CD4-positive, alpha-beta T cell treated with Interleukin-15 for 1 hour (primary cell): ENCODE measurements around the gene USP14.

ENCODE experiments used
- DNase-seq: peaks from one replicate; pipeline ENCODE4 v3.0.0-alpha.2; 2020

Gene USP14

DNA sequence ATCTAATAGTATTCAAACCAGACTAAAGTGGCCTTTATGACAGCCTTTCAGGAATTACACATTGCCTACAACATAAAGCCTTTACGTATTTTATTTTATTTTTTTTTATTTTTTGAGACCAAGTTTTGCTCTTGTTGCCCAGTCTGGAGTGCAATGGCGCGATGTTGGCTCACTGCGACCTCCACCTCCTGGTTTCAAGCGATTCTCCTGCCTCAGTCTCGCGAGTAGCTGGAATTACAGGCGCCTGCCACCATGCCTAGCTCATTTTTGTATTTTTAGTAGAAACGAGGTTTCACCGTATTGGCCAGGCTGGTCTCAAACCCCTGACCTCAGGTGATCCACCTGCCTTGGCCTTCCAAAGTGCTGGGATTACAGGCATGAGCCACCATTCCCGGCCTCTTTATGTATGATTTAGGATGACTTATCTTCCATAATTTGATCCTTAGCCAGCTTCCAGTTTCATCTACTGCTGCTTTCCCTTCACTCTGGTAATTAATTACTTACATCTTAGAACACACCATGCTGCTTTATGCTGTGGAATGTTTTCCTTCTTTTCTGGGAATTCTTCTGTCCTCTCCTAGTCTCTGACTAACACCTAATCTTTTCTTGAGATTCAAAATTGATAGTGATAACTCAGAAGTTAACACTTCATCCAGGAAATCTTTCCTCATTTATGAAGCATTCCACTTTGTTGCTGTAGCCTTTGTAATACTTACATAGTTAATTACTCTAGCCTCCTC lies 2.6 kb downstream of the USP14 start:
- no peak for DNase-seq

DNA sequence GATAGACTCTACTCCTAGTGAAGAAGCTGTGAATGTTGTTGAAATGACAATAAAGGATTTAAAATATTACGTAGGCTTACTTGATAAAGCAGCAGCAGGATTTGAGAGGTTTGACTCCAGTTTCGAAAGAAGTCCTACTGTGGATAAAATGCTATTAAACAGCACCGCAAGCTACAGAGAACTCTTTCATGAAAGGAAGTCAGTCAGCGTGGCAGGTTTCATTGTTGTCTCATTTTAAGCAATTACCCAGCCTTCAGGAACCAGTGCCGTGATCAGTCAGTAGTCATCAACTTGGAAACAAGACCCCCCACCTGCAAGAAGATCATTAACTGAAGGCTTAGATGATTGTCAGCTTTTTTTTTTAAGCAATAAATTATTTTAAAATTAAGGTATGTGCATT lies 14.0 kb downstream of the USP14 start:
- no peak for DNase-seq

DNA sequence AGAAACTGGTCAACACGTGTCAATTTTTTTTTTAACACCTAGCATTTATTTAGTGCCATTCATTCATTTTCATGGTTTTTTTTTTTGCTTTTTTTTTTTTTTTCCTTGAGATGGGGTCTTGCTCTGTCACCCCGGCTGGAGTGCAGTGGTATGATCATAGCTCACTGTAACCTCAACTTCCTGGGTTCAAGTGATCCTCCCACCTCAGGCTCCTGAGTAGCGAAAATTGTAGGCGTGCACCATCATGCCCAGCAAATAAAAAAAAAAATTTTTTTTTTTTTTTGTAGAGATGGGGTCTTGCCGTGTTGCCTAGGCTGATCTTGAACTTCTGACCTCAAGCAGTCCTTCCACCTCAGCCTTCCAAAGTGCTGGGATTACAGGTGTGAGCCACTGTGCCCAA lies 21.1 kb downstream of the USP14 start:
- DNase-seq: no peak

DNA sequence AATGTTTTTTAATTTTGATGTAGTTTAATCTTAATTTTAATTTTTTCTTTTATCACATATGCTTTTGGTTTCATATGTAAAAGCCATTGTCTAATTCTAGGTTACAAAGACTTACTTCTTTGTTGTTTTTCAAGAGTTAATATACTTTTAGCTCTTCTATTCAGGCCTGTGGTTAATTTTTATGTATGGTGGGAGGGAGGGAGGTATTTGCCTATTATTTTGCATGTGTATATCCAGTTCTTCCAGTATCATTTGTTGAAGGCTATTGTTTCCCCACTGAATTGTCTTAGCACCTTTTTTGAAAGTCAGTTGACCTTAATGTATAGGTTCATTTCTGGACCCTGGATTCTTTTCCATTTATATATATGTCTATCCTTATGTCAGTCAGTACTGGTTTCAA lies 23.4 kb downstream of the USP14 start:
- no peak for DNase-seq

DNA sequence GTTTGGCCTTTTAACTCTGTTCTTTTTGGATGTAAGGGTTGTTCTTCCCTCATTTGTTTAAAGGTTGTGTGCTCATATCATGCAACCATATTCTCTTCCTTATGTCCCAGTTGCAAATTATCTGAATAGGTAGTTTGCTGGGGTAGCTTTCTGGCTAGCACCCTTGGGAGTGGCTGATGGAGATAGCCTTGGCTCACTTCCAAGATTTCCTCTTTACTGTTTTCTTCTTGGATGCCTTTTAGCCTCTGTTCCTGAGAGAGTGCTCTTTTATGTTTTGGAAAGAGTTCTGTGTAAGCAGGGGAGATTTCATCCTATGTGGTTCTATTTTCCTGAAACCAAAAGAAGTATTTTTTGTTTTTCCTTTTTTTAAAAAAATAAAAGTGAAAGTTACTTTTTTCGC lies 25.4 kb downstream of the USP14 start:
- DNase-seq: no peak

DNA sequence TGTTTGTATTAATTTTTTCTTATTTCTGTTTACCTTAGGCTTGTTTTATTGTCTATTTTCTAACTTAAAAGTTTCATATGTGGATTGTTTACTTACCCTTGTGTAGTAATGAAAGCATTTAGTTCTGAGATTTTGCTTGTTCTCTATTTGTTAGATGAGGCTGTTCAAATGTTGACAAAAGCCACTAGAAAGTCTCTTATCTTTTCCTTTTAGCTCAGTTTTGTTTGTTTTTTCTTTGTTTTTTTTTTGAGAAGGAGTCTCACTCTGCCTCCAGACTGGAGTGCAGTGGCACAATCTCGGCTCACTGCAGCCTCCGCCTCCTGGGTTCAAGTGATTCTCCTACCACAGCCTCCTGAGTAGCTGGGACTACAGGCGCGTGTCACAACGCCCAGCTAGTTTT lies 30.9 kb downstream of the USP14 start:
- no peak for DNase-seq

DNA sequence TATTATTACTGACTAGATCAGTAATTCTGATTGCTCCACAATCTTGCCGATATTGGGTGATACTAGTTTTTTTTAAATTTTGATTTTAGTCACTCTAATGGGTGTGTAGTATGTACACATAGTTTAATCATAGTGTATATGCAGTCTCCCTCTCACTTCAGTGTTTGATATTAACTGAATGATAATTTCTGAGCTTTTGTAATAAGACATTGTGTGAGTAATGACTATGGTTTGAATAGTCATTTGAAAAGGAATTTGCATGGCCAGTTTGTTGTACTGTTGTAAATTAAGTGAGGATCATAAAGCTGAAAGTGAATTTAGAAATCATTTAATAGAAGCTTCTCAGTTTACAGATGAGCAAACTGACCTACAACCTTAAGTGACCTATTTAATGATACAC lies 33.4 kb downstream of the USP14 start:
- no peak for DNase-seq

DNA sequence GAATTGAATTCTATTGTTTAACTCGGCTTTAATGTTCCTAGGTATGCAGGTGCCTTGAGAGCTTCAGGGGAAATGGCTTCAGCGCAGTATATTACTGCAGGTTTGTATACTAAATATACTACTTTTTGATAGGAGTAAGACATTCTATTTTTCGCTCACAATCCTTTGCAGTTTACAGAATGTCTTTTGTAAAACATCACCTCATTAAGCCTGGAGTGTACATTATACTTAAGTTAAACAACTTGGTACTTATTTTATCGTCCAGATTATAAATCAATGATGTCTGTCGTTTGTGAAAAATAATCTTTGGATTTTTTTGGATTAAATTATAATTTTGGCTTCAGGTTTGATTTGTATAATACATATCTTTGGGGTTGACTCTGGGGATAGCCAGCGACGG lies 34.4 kb downstream of the USP14 start:
- no peak for DNase-seq

DNA sequence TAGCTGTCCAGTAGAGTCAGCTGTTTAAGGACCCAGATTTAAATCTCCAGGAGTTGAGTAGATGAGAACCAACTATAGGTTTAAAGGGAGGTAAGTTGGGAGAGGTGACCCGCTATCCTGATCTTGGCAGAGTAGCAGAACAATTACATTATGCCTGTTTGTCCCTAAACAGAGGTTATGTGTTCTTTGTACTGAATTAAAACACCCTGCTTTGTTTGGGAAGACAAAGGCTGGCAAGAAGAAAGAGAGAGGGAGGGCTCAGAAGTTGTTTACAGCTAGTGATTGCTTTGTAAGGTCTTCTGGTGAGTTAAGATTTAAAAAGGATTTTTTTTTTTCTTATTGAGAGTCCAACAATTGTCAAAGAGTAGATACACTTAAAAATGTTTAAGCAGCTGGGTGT lies 37.3 kb downstream of the USP14 start:
- no peak for DNase-seq

DNA sequence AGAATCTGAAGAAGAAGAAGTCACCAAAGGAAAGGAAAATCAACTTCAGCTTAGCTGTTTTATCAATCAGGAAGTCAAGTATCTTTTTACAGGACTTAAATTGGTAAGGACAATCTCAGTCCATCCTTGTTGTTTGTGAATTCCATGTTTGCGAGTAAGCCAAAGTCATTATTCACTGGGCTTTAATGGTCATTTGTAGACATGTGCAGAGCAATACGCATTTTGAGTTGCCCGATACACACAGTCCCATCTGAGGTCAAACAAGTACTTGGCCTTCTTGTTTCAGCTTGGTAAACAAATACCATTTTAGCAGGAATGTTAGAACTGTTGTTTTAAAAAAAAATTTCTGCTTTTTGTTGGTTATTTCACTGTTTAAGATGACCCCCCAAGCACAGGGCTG lies 40.9 kb downstream of the USP14 start:
- no peak for DNase-seq

DNA sequence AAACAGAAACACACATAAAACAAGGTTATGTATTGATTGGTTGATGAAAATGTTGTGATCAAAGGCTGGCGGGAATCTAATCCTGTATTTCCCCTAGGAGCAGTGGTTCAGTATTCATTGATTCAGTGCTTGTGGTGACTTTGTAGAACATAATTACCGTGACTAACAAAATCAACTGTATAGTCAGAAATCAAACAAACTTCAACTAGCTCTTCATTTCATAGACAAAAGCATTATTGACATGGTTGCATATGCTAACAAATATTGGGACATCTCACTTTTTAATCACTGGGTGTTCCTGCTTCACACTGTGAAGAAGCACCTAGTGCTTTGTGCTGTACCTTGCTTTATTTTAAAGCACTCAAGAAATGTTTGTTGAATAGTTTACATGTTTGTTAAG lies 41.4 kb downstream of the USP14 start:
- no peak for DNase-seq

DNA sequence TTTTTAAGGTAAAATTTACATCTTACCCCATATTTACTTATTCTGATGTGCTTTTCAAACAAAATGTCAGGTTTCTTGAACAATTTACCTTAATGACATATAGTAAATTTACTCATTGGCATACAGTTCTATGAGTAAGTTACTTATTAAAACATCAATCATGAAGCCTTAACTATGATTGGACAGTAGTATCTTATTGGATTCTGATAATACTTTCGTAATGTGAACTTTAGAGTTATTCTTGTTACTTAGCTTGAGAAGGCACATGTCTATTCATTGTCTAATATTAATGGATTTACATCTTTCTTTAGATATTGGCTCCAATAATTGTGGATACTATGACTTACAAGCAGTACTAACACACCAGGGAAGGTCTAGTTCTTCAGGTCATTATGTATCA lies 51.7 kb downstream of the USP14 start:
- no peak for DNase-seq

DNA sequence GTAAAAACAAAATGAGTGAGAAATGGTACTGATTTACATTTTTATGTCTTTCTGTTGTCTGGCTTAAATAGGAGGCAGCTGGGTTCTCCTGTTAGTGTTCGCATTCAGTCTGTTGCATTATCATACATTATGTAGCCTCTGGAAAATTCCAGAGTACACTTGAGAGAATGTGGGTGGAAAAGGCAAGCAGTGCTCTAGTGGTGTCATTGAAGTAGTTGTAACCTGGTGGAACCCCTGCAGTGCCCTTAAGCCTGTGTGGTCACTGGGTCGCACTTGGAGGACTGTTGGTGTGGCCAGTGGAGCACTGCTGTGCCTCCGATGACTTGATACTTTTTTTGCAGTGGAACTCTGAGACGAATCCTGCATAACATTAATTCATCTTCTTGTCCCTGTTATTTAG lies 52.4 kb downstream of the USP14 start:
- DNase-seq: no peak

DNA sequence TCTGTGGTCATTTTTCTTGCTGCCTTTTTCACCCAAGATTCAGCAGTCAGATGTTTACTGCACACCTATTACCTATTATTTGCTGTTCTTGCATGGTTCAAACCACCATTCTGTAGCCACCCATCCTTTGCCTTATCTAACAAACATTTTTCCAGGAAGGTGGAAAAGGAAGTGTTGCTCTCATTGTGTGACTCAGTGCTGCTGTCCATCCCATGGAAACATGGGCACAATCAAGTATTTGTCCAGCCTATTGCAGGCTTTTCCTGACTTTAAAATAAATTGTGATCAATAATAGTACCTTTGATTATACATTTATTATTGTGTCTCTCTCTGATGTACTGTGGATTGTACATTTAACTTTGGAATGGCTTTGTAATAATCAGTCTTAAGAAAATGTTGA lies 53.2 kb downstream of the USP14 start:
- no peak for DNase-seq

DNA sequence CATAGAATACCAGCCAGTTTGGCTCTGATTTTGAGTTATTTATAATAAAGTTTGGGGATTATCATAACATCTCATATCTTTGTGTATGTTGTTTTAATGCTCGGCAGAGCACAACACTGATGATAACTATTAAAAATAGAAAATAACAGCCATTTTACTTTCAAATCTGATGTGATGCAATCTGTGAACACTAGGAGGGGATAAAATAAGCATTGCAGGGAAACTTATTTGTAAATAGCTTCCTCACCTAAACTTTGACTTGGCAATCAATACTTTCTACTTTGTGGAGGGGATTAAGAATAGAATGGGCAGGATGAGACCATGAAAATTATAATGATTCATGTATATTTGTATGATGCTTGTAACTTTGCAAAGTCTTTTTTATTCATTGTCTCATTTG lies 54.4 kb downstream of the USP14 start:
- no peak for DNase-seq

DNA sequence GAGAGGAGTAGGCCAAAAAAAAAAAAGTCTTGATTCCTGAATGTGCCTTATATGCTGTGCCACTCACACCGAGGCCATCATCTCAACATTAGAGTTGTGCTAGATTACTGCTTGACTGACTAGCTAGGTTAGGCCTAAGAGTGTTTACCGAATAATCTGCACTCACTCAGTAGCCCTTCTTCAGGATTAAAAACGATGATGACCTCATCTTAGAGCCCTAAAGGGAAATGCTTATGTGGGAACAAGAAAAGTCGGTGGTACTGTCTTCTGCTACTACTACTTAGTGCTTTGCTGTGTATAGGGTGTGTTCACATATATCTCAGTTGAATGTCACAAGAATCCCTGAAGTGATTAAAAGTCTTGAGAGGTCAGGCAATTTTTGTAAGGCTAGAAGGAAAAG lies 55.1 kb downstream of the USP14 start:
- DNase-seq: no peak

DNA sequence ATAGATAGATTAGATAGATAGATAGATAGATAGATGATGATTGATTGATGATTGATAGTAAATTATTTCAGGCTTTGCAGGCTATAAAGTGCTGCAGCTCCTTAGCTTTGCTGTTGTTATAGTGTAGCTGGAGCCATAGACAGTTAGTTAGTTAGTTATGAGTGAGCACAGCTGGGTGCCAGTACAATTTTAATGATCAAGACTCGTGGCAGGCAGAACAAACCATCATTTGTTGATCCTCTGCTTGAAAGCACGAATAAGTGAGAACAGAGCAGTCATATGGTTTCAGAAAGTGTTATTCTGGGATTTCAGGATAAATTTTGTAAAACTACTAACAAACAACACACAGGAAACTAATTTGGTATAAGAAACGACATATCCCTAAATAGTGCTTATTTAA lies 55.6 kb downstream of the USP14 start:
- no peak for DNase-seq

DNA sequence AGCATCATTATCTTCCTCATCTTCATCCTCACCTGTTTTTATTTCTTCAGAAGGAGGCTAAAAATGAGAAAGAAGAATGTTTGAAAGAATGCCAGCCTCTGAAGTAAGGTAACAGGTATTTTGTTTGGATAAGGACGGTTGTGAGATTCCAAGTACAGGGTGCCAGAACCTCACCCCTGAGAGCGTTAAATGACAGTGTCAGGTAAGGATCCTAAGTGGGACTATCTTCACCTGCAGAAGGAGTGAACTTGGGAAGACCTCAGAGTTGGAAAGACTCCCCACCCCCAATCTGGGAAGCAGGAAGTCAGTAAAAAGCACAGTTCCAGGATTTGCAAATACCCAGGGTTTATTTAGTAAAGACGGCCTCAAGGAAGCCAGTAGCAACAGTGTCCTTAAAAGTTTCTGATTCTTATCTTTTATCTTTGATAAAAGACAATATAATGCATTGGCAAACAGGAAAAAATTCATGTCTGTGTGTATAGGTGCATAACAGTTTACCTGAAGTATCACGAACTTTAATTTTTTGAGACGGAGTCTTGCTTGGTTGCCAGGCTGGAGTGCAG lies 57.2 kb downstream of the USP14 start:
- DNase-seq: no peak

DNA sequence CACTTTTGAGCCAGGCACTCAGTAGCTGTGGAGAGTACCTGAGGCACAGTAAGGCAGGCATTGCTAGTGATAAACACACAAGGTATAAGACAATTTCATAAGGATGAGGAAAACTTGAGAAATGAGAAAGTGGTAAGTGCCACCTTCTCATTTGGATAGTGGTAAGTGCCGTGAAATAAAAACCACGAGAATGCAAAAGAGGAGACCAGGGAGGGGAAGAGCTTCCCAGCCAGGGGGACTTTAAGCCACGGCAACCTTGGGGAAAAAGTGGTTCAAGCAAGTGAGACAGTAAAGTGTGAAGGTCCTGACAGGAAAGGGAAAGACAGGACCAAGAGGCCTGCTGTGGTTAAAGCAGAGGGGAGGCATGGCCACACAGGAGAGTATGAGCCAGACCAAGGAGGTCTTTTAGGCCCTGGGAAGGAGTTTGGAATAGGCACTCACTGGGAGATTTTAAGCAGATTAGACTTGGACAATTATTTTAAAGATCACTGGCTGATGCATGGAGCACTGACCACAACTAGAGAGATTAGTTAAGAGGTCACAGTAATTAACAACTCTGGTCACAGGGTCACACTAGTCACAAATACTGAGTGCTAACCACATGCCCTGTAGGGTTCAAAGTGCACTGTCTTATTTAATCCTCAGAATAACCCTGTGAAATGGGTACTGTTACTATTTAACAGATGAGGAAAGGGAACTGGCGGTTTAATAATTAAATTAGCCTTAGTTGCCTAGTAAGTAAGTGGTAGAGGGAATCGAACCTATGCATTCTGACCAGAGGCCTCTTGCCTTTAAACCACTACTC lies 59.4 kb downstream of the USP14 start:
- no peak for DNase-seq

DNA sequence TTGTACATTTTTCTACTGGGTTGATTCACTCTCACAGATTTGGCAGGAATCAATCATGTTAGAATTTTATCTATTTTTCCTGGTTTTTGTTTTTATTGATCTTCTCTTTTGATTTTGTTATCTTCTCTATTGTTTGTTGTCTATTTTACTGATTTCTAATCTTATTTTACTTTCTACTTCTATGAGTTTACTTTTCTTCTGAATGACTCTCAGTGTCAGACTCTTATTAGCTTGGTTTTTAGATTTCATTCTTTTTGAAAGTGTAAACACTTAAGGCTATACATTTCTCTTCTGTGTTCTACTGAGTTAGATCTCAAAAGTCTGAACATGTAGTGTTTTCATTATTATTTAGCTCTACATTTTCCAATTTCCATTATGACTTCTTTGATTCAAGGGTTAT lies 62.4 kb downstream of the USP14 start:
- no peak for DNase-seq

DNA sequence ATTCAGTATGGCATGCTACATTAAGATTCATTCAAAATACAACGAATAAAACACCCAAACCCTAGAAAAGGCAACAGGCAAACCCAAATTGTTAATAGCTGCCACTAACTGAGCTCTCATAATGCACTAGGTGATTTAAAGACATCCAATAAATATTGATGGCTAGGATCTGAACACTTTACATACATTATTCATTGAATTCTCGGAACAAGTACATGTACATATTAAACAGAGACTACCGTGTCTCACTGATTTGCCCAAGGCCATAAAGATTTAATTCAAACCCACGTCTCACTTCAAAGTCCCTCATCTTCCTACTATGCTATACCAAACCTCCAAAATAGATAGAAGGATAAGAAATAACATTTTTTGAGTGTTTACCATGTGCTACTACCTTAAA lies 67.4 kb downstream of the USP14 start:
- no peak for DNase-seq

DNA sequence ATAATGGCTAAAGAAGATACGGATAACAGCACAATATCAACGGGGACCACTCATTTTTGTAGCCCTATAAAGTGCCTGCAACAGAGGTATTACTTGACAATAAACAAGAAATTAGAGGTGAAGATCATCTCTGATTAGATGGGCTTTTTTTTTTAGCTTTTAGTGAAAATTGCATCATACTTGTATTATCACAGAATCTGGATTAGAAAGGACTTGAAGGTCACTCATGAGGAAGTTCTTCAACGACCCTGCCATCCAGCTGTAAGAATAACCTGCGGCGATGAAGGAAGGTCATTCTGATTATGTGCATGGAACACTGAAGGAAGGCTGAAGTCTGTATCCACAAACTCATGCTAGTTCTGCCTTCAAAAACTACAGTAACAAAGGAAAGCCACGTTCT lies 69.0 kb downstream of the USP14 start:
- no peak for DNase-seq

DNA sequence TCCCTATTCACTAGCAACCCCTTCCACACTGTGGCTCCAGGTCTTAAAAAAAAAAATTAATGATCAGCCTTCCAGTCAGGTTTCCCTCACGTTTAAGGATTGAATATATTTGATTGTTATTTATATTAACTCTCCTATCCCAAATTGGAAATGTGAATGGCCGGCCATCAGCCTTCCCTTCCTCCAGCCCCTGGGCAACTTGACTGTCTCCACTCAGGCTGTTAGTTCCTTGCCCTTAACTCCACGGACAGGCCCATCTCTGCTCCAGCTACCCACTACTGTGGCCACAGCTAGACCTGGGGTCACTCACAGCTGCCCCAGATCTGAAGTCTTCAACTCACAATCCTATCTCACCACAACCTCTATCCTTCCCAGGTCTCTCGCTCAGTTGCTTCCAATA lies 69.5 kb downstream of the USP14 start:
- no peak for DNase-seq

DNA sequence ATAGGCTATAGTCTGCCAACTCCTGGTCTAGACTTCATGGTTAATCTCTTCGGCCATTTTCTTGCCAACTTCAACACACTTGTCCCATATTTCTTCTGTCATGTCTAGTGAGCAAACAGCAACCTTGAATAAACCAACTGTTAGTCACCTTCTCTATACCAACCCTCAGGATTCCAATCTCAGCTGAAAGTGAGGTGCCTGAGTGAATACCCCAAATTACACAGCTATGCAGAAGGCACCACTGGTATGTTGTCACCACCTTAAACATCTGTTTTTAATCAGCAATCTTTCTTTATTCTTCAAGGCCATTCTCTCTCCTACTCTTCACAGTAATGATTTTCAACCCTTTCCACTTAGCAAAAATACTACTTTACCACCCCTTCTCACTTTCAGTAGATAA lies 70.2 kb downstream of the USP14 start:
- no peak for DNase-seq

DNA sequence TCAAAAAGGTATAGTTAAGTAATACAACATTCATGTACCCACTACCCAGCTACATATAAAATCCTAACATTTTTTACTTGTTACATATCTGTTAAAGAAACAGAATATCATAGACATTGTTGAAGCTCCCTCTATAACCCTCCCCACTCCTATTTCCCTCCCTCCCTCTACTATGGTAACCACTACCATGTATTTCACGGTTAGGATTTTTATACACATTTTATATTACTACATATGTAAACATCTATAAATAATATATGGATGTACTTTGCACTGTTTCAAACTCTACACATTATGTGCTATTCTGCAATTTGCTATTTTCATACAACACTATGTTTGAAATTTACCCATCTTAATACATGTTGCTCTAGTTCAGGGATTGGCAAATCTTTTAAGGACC lies 73.2 kb downstream of the USP14 start:
- DNase-seq: no peak
